ENCODE data around the gene METTL17.

- TF ChIP-seq CTCF (IDR thresholded peaks at IDR 0.05; ENCODE audit: insufficient read depth, low read length) (no peak), POLR2AphosphoS5 (IDR thresholded peaks at IDR 0.05; ENCODE audit: low read depth) (no peak), SPI1 (IDR thresholded peaks at IDR 0.05; ENCODE audit: borderline replicate concordance, low read depth) (no peak), REST (IDR thresholded peaks at IDR 0.05; ENCODE audit: insufficient replicate concordance, low read depth) (no peak)
Measured at GRCh38 chr14:21042918-21043317, 53.1 kb downstream of the METTL17 start.
